ENCODE data around the gene GLA. TPM values are rescaled to one million over a fixed set of nuclear protein-coding genes. Genes with fewer than 3 reads are reported as not detected.

GLA gene
- total RNA-seq, 2 donors from 2014 or later: 6.2 to 7.6 TPM

DNA sequence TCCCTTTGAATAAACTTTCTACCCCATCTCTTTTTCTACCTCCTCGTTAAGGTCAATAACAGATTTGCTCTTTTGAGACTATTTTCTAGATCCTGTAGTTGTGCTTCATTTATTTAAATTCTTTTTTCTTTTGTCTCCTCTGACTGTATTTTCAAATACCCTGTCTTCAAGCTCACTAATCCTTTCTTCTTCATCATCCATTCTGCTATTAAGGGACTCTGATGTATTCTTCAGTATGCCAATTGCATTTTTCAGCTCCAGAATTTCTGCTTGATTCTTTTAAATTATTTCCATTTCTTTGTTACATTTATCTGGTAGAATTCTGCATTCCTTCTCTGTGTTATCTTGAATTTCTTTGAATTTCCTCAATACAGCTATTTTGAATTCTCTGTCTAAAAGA, 41.6 kb upstream of the GLA start:
- Histone ChIP-seq H3K27ac (peak overlapping the region in 3 of 4 donors; percentile 30 to 61 (median 60)), H3K27me3 (no peaks in the 10 kb centered on the region), H3K9me3 (no peaks in the 10 kb centered on the region), H3K36me3 (replicated peaks in 1 of 2; ENCODE audit: insufficient read depth in 1 of 2, low read depth in 2 of 2) (no peaks in the 10 kb centered on the region), H3K4me3 (no peak overlapping the region), H3K4me1 (peaks cover 11% of the 10 kb centered on the region)
- TF ChIP-seq, protein P1, sequence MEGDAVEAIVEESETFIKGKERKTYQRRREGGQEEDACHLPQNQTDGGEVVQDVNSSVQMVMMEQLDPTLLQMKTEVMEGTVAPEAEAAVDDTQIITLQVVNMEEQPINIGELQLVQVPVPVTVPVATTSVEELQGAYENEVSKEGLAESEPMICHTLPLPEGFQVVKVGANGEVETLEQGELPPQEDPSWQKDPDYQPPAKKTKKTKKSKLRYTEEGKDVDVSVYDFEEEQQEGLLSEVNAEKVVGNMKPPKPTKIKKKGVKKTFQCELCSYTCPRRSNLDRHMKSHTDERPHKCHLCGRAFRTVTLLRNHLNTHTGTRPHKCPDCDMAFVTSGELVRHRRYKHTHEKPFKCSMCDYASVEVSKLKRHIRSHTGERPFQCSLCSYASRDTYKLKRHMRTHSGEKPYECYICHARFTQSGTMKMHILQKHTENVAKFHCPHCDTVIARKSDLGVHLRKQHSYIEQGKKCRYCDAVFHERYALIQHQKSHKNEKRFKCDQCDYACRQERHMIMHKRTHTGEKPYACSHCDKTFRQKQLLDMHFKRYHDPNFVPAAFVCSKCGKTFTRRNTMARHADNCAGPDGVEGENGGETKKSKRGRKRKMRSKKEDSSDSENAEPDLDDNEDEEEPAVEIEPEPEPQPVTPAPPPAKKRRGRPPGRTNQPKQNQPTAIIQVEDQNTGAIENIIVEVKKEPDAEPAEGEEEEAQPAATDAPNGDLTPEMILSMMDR (IDR thresholded peaks at IDR 0.05): no peak
- TF ChIP-seq POLR2A (IDR thresholded peaks at IDR 0.05): no peak
- ATAC-seq (no peak), DNase-seq (no peak)
- WGBS, 2 donors: 80 to 94% methylated on average over 1 of the region's 1 CpG
- intact Hi-C loops (cut with DNase I): no loop called here

DNA sequence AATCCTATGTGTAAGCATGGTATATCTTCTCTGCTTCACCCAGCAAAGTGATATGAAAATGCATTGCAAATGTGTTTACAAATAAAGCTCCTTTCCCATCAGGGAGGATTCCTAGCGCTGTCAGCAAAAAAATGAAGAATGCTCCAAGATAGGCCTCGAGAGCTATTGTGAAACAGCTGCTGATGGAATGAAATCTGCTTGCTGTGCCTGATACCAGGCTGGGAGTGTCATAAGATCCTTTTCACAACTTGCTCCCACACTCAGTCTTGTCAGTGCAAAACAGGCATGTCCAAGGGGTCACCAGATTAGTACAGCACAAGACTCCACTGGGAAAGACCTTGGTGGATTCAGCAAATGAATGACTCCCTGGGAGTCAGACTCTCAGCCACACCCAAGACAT, 34.4 kb upstream of the GLA start:
- no peak for ATAC-seq
- WGBS, 2 donors: 79 to 100% methylated on average over 2 of the region's 2 CpGs
- DNase-seq: no peak

DNA sequence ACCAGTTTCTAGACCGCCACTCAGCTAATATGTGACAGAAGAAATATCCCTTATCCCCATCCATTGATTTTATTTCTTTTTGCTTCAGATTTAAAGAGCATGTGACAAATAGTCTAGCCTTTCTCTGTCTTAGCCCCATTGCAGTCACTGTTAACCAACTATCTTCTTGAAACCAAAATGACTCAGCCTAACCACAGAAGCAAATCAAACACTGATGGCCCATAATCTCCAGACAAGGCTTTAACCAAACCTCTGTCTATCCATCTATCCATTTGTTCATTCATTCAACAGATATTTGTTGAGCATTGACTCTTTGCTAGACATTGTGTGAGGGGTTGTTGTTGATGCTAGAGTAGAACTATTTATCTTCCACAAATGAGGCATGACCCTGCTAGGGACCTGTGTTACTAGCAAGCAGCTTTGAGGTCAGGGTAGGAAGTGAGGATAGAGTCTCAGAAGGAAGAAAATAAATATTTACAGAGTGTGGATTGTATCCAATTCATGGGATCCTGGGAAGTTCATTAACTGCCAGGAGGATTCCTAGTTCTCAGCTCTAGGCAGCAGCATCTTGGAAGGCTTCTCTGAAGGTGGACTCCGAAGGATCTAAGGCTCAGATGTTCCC, 22.8 kb upstream of the GLA start:
- no peak for DNase-seq
- WGBS, 2 donors: 92 to 96% methylated on average over 1 to 2 of the region's 2 CpGs
- intact Hi-C loops (cut with DNase I): no loop called here
- no peak for TF ChIP-seq POLR2A (IDR thresholded peaks at IDR 0.05)
- TF ChIP-seq, protein P1 (IDR thresholded peaks at IDR 0.05): no peak
- Histone ChIP-seq H3K9me3 (no peaks in the 10 kb centered on the region), H3K36me3 (replicated peaks in 1 of 2; ENCODE audit: insufficient read depth in 1 of 2, low read depth in 2 of 2) (no peaks in the 10 kb centered on the region), H3K27ac (peak overlapping the region in 2 of 4 donors; percentile 3 to 14), H3K27me3 (no peaks in the 10 kb centered on the region), H3K4me3 (no peak overlapping the region), H3K4me1 (peaks cover 3% of the 10 kb centered on the region)
- no peak for ATAC-seq

More for the DNA sequence above, 34.4 kb upstream of the GLA start:
- Histone ChIP-seq H3K9me3 (no peaks in the 10 kb centered on the region), H3K4me1 (no peaks in the 10 kb centered on the region), H3K36me3 (replicated peaks in 1 of 2; ENCODE audit: insufficient read depth in 1 of 2, low read depth in 2 of 2) (no peaks in the 10 kb centered on the region), H3K27me3 (no peaks in the 10 kb centered on the region), H3K4me3 (no peak overlapping the region), H3K27ac (no peak overlapping the region)
- TF ChIP-seq, protein P1 (IDR thresholded peaks at IDR 0.05): no peak
- no peak for TF ChIP-seq POLR2A (IDR thresholded peaks at IDR 0.05)
- intact Hi-C loops (cut with DNase I): no loop called here

DNA sequence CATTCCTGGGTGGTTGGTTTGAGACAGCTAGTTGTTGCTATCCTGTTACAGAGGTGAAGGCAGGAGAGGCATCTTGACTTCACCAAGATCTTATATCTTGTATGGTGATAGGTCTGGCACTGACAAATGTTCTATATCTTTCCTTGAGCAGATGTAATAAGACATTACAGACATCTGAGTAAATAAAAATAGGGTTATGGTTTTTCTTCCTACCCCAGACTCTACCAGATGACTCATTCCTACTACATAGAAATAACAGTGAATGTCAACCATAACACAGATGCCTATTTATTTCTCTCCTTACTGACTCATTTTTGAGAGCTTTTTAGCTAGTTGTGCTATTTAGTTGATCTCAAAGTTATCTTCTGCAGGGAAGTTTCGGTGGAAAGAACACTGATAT, 22.2 kb upstream of the GLA start:
- intact Hi-C loops (cut with DNase I): no loop called here
- Histone ChIP-seq H3K27me3 (no peaks in the 10 kb centered on the region), H3K36me3 (replicated peaks in 1 of 2; ENCODE audit: insufficient read depth in 1 of 2, low read depth in 2 of 2) (no peaks in the 10 kb centered on the region), H3K4me3 (no peak overlapping the region), H3K9me3 (no peaks in the 10 kb centered on the region), H3K27ac (no peak overlapping the region), H3K4me1 (peaks cover 3% of the 10 kb centered on the region)
- WGBS, 2 donors: 58 to 88% methylated on average over 1 of the region's 1 CpG
- DNase-seq (no peak), ATAC-seq (no peak)
- TF ChIP-seq, protein P1 (IDR thresholded peaks at IDR 0.05): no peak
- no peak for TF ChIP-seq POLR2A (IDR thresholded peaks at IDR 0.05)

DNA sequence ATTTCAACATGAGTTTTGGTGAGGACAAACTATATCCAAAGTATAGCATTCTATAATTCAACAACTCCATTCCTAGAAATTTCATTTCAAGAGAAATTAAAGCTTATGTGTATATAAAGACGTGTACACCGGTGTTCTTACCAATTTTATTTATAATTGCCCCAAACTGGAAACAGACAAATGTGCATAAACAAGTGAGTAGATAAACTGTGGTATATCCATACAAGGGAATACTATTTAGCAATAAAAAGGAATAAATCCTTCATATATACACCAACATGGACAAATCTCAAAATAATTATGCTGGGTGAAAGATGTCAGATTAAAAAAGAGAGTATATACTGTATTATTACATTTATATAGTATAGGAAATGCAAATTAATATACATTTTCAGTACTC, 20.2 kb upstream of the GLA start:
- no peaks in the 10 kb centered on the region for H3K27me3 ChIP-seq
- no peak overlapping the region for H3K4me3 ChIP-seq
- no peaks in the 10 kb centered on the region for H3K9me3 ChIP-seq
- H3K27ac ChIP-seq: no peak overlapping the region
- no peak for ATAC-seq
- no peaks in the 10 kb centered on the region for H3K36me3 ChIP-seq (replicated peaks in 1 of 2; ENCODE audit: insufficient read depth in 1 of 2, low read depth in 2 of 2)
- TF ChIP-seq, protein P1 (IDR thresholded peaks at IDR 0.05): no peak
- no peak for TF ChIP-seq POLR2A (IDR thresholded peaks at IDR 0.05)
- DNase-seq: no peak
- intact Hi-C loops (cut with DNase I): no loop called here
- 95 to 98% methylated on average over 2 of the region's 2 CpGs for WGBS, 2 donors
- peaks cover 3% of the 10 kb centered on the region for H3K4me1 ChIP-seq
